MM.1S (cell line): ENCODE data around the gene RDH5.

ENCODE experiments used
- EZH2 ChIP-seq: fragments of 300-600 bp; sonication (generic); optimal IDR thresholded peaks from 2 replicates; pipeline ENCODE3; 2017; ENCODE audit warnings: low read depth, mild to moderate bottlenecking, antibody characterized with exemption, low read length, mixed read lengths
- EZH2phosphoT487 ChIP-seq: fragments of 300-600 bp; sonication (generic); IDR thresholded peaks from 2 replicates; pipeline ENCODE4 v1.6.1; 2018; ENCODE audit warnings: antibody characterized with exemption, low read length
- TF ChIP-seq, protein P1 (sequence below): fragments of 300-600 bp; sonication (generic); IDR thresholded peaks from 2 replicates; pipeline ENCODE4 v1.5.1; 2016; ENCODE audit warnings: antibody characterized with exemption, low read length, mixed read lengths

- TF ChIP-seq EZH2phosphoT487 (no peak), EZH2 (no peak)
- TF ChIP-seq, protein P1, sequence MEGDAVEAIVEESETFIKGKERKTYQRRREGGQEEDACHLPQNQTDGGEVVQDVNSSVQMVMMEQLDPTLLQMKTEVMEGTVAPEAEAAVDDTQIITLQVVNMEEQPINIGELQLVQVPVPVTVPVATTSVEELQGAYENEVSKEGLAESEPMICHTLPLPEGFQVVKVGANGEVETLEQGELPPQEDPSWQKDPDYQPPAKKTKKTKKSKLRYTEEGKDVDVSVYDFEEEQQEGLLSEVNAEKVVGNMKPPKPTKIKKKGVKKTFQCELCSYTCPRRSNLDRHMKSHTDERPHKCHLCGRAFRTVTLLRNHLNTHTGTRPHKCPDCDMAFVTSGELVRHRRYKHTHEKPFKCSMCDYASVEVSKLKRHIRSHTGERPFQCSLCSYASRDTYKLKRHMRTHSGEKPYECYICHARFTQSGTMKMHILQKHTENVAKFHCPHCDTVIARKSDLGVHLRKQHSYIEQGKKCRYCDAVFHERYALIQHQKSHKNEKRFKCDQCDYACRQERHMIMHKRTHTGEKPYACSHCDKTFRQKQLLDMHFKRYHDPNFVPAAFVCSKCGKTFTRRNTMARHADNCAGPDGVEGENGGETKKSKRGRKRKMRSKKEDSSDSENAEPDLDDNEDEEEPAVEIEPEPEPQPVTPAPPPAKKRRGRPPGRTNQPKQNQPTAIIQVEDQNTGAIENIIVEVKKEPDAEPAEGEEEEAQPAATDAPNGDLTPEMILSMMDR, result no peak
Measured at GRCh38 chr12:55715169-55715764, 4.9 kb upstream of the RDH5 start.
